Fibroblast of the aortic adventitia (primary cell): ENCODE measurements around the gene FGF9. TPM values are rescaled to one million over a fixed set of nuclear protein-coding genes. Genes with fewer than 3 reads are reported as not detected.

Experiments
- DNase-seq: peaks from one replicate; pipeline ENCODE4 v3.0.0-alpha.2; 2010; ENCODE audit warnings: low read depth
- H3K4me3 ChIP-seq: 2 replicates; pipeline ENCODE4 v1.5.1; 2011; ENCODE audit warnings: low read depth, mild to moderate bottlenecking, control low read depth, low read length, moderate library complexity
- CTCF ChIP-seq: IDR thresholded peaks from 2 replicates; pipeline ENCODE4 v1.5.1; 2011; ENCODE audit warnings: mild to moderate bottlenecking, low read length, control low read depth, inconsistent platforms; ENCODE audit not compliant: insufficient read depth
- total RNA-seq: library from RNA; depleted of rRNA; stranded (reverse); fragments of >200 nt; gene quantifications from 2 replicates; pipeline ENCODE4 v1.2.3, GENCODE V29; 2012; ENCODE audit warnings: low replicate concordance

FGF9 gene
- total RNA-seq, 1 donor: 0.18 TPM

GRCh38 chr13:21752501-21752900, 81.6 kb downstream of the FGF9 start:
- H3K4me3 ChIP-seq: no peak overlapping the region
- DNase-seq: no peak
- no peak for TF ChIP-seq CTCF

GRCh38 chr13:21753117-21753729, 82.3 kb downstream of the FGF9 start:
- H3K4me3 ChIP-seq: no peak overlapping the region
- TF ChIP-seq CTCF: no peak
- no peak for DNase-seq

Other genes starting within 250 kb of the FGF9 start
- 28.0 and 108 TPM in 2 replicates for gene ZDHHC20, start 211.8 kb upstream of the FGF9 start, total RNA-seq
- gene MICU2, start 66.9 kb upstream of the FGF9 start, total RNA-seq: 51.8 and 57.7 TPM in 2 replicates